K562 (cell line): ENCODE results near the gene PRKCE. TPM values are rescaled to one million over a fixed set of nuclear protein-coding genes. Genes with fewer than 3 reads are reported as not detected.
A peak's percentile ranks its signal among the peaks of the same experiment; 100 is the strongest.

Experiments used
- DNMT1 ChIP-seq: fragments of 450-650 bp; IDR thresholded peaks from 2 replicates; pipeline ENCODE4 v1.6.1; 2016; ENCODE audit warnings: antibody characterized with exemption, mild to moderate bottlenecking
- EP400 ChIP-seq: fragments of 450-650 bp; IDR thresholded peaks from 2 replicates; pipeline ENCODE4 v1.6.1; 2017; ENCODE audit warnings: antibody characterized with exemption, mild to moderate bottlenecking, moderate library complexity
- GMEB1 ChIP-seq: fragments of 250-450 bp; sonication (Bioruptor Pico); IDR thresholded peaks from 2 replicates; pipeline ENCODE4 v1.4.0; 2020; ENCODE audit warnings: mild to moderate bottlenecking
- GTF2A2 ChIP-seq: IDR thresholded peaks from 2 replicates; pipeline ENCODE4 v1.6.1; 2016; ENCODE audit warnings: mild to moderate bottlenecking, missing genetic modification characterization, missing compliant biosample characterization
- MAFF ChIP-seq: IDR thresholded peaks from 2 replicates; pipeline ENCODE4 v1.6.1; 2012; ENCODE audit warnings: low read length, improper control_type of control experiment
- POLR3A ChIP-seq: IDR thresholded peaks from 2 replicates; pipeline ENCODE4 v1.6.1; 2011; ENCODE audit warnings: borderline replicate concordance, mild to moderate bottlenecking, moderate library complexity; ENCODE audit not compliant: insufficient read length, insufficient read depth; ENCODE audit errors: extremely low read depth
- RAD21 ChIP-seq, 2 experiments: fragments of 250-450 bp in 1 of 2; fragments of 450-650 bp in 1 of 2; sonication (Bioruptor Pico) in 1 of 2; formaldehyde crosslinking in 1 of 2; IDR thresholded peaks in 1 of 2; conservative IDR thresholded peaks in 1 of 2; 2 replicates each; pipeline versions ENCODE4 v1.4.0 to v1.8.0; 2020 to 2022; ENCODE audit warnings: mild to moderate bottlenecking in 2 of 2, moderate library complexity in 1 of 2
- RBM39 ChIP-seq: fragments of 200-400 bp; formaldehyde crosslinking; optimal IDR thresholded peaks from 2 replicates; pipeline ENCODE3; 2018; ENCODE audit warnings: low read depth, low read length
- TEAD4 ChIP-seq, 2 experiments: sonication (generic) in 1 of 2; formaldehyde crosslinking in 1 of 2; IDR thresholded peaks; 2 replicates each; pipeline versions ENCODE4 v1.6.1 to v1.8.0; 2012 to 2022; ENCODE audit warnings: borderline replicate concordance in 1 of 2, inconsistent platforms in 1 of 2, low read length in 1 of 2, mild to moderate bottlenecking in 1 of 2, missing genetic modification reagents in 1 of 2
- ZBED1 ChIP-seq: IDR thresholded peaks from 2 replicates; pipeline ENCODE4 v1.6.1; 2014
- ZNF217 ChIP-seq: sonication (generic); formaldehyde crosslinking; IDR thresholded peaks from 2 replicates; pipeline ENCODE4 v1.8.0; 2022; ENCODE audit warnings: mild to moderate bottlenecking, missing genetic modification reagents
- polyA plus RNA-seq, 8 experiments: library from polyadenylated mRNA; depleted of rRNA in 4 of 8; stranded (reverse) in 5 of 8; unstranded in 3 of 8; fragments of >200 nt; fragmentation: Nextera tagmentation in 2 of 8; fragmentation: Illumina TruSeq in 1 of 8; extraction: Ambion mirVana in 2 of 8; extraction: Trizol in 1 of 8; gene quantifications; 2 replicates each; pipeline versions ENCODE4 v1.2.1 to v1.2.3, GENCODE V29; 2011 to 2014; ENCODE audit warnings: inconsistent platforms in 1 of 8, missing spikeins in 1 of 8
- total RNA-seq, 7 experiments: library from RNA; depleted of rRNA in 6 of 7; stranded (reverse); fragments of >200 nt in 6 of 7; fragmentation: Illumina TruSeq in 2 of 7; extraction: Trizol in 2 of 7; gene quantifications; 2 replicates each; pipeline versions ENCODE4 v1.2.1 to v1.2.3, GENCODE V29; 2011 to 2021; ENCODE audit warnings: low replicate concordance in 1 of 7
- TF ChIP-seq, protein P1 (sequence below): sonication (generic); formaldehyde crosslinking; IDR thresholded peaks from 2 replicates; pipeline ENCODE4 v1.8.0; 2022; ENCODE audit warnings: mild to moderate bottlenecking, missing genetic modification reagents

PRKCE gene
- total and polyA plus RNA-seq, 9 of the 15 experiments (the other 6 are each of a cell fraction or from before 2014, with no cell fraction given) = 0.06 to 1.0 (median 0.22) TPM; not detected in 1

GRCh38 chr2:45993476-45993991 is 342.1 kb downstream of the PRKCE start (continued):
- TF ChIP-seq POLR3A (no peak), RAD21 (CRISPR knock-in tag; conservative IDR thresholded peaks at IDR 0.05 in 1 of 2, IDR thresholded peaks at IDR 0.05 in 1 of 2) (peak; percentile 85 to 87), EP400 (no peak), TEAD4 (IDR thresholded peaks at IDR 0.05; ENCODE audit: low read length) (0 out of 2 replicates have a peak, but pooled peaks have one; percentile 27), TEAD4 (CRISPR knock-in tag; IDR thresholded peaks at IDR 0.05; ENCODE audit: borderline replicate concordance) (no peak), DNMT1 (no peak), MAFF (no peak), GTF2A2 (tag) (no peak), ZNF217 (CRISPR knock-in tag) (no peak), ZBED1 (no peak), RBM39 (no peak), GMEB1 (CRISPR knock-in tag) (no peak)
- TF ChIP-seq, protein P1, sequence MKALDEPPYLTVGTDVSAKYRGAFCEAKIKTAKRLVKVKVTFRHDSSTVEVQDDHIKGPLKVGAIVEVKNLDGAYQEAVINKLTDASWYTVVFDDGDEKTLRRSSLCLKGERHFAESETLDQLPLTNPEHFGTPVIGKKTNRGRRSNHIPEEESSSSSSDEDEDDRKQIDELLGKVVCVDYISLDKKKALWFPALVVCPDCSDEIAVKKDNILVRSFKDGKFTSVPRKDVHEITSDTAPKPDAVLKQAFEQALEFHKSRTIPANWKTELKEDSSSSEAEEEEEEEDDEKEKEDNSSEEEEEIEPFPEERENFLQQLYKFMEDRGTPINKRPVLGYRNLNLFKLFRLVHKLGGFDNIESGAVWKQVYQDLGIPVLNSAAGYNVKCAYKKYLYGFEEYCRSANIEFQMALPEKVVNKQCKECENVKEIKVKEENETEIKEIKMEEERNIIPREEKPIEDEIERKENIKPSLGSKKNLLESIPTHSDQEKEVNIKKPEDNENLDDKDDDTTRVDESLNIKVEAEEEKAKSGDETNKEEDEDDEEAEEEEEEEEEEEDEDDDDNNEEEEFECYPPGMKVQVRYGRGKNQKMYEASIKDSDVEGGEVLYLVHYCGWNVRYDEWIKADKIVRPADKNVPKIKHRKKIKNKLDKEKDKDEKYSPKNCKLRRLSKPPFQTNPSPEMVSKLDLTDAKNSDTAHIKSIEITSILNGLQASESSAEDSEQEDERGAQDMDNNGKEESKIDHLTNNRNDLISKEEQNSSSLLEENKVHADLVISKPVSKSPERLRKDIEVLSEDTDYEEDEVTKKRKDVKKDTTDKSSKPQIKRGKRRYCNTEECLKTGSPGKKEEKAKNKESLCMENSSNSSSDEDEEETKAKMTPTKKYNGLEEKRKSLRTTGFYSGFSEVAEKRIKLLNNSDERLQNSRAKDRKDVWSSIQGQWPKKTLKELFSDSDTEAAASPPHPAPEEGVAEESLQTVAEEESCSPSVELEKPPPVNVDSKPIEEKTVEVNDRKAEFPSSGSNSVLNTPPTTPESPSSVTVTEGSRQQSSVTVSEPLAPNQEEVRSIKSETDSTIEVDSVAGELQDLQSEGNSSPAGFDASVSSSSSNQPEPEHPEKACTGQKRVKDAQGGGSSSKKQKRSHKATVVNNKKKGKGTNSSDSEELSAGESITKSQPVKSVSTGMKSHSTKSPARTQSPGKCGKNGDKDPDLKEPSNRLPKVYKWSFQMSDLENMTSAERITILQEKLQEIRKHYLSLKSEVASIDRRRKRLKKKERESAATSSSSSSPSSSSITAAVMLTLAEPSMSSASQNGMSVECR (CRISPR knock-in tag) = no peak
